ENCODE results near the gene MEGF9. TPM values are rescaled to one million over a fixed set of nuclear protein-coding genes. Genes with fewer than 3 reads are reported as not detected.

Gene MEGF9
- total RNA-seq, 1 donor from 2014 or later = 17.7 TPM

GRCh38 chr9:120730654-120731514 is 16.6 kb upstream of the MEGF9 start:
- FAIRE-seq = no peak
- H3K4me2 ChIP-seq (ENCODE audit: low read length) = peak overlapping the region; percentile 52
- DNase-seq (ENCODE audit: low read depth) = peak; percentile 99
- H3K27ac Mint-ChIP-seq (ENCODE audit: unreplicated experiment) = peak overlapping the region; percentile 49
- no peaks in the 10 kb centered on the region for H3K36me3 Mint-ChIP-seq (ENCODE audit: low read depth, unreplicated experiment)
- H3K27me3 Mint-ChIP-seq (ENCODE audit: low read depth, unreplicated experiment) = peaks cover 5% of the 10 kb centered on the region
- peaks cover 34% of the 10 kb centered on the region for H3K4me1 Mint-ChIP-seq (ENCODE audit: low read depth, unreplicated experiment)
- no peak overlapping the region for H3K9ac ChIP-seq (ENCODE audit: low read length)
- TF ChIP-seq CTCF (IDR thresholded peaks at IDR 0.05; ENCODE audit: insufficient read depth, low read depth, low read length) = no peak
- TF ChIP-seq EZH2 (IDR thresholded peaks at IDR 0.05; ENCODE audit: insufficient read depth, low read length) = no peak
- H3K79me2 ChIP-seq (ENCODE audit: insufficient read depth, low read length) = no peaks in the 10 kb centered on the region
- no peaks in the 10 kb centered on the region for H3K9me3 ChIP-seq (ENCODE audit: insufficient read depth, low read depth, low read length)
- no peak overlapping the region for H3K4me3 ChIP-seq (ENCODE audit: insufficient read depth, low read depth, low read length)
- H3K4me3 Mint-ChIP-seq (ENCODE audit: unreplicated experiment) = no peak overlapping the region
- H4K20me1 ChIP-seq (ENCODE audit: insufficient read depth, low read length) = peaks cover 3% of the 10 kb centered on the region
- no peaks in the 10 kb centered on the region for H3K36me3 ChIP-seq (ENCODE audit: insufficient read depth, low read length)
- H2AFZ ChIP-seq (ENCODE audit: low read depth, low read length) = no peak overlapping the region
- peaks cover 4% of the 10 kb centered on the region for H3K27me3 ChIP-seq (ENCODE audit: insufficient read depth, low read length)
- H3K27ac ChIP-seq (ENCODE audit: low read depth, low read length) = no peak overlapping the region
- H3K4me1 ChIP-seq (ENCODE audit: insufficient read depth, low read length) = peaks cover 13% of the 10 kb centered on the region
- H3K9me3 Mint-ChIP-seq (ENCODE audit: unreplicated experiment) = no peaks in the 10 kb centered on the region

DNA sequence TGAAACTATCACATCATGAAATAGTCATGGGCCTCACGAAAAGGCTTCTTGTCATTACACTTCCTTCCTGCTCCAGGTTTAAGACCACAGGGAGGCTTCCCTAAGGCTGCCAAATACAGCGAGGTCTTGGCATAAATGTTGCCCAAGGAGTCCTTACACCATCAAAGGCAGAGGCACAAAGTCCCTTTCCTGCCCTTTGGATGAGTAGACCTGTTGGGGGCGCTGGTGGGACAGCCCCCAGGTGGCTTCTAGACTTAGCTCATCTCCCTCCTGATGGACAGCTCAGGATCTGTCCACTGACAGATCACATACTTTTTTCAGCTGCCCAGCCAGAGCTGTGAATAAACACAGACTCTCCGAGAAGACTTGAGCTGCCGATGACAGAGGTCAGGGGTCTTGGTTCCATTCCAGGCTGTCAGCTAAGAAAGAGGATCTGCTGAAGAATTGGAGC is 15.5 kb upstream of the MEGF9 start:
- Histone ChIP-seq H3K4me1 (ENCODE audit: insufficient read depth, low read length) (peaks cover 13% of the 10 kb centered on the region), H3K9ac (ENCODE audit: low read length) (no peak overlapping the region), H3K4me3 (ENCODE audit: insufficient read depth, low read depth, low read length) (no peak overlapping the region), H3K9me3 (ENCODE audit: insufficient read depth, low read depth, low read length) (no peaks in the 10 kb centered on the region), H3K4me2 (ENCODE audit: low read length) (no peak overlapping the region), H3K79me2 (ENCODE audit: insufficient read depth, low read length) (no peaks in the 10 kb centered on the region), H2AFZ (ENCODE audit: low read depth, low read length) (no peak overlapping the region), H4K20me1 (ENCODE audit: insufficient read depth, low read length) (peaks cover 3% of the 10 kb centered on the region), H3K27ac (ENCODE audit: low read depth, low read length) (no peak overlapping the region), H3K36me3 (ENCODE audit: insufficient read depth, low read length) (no peaks in the 10 kb centered on the region), H3K27me3 (ENCODE audit: insufficient read depth, low read length) (peaks cover 4% of the 10 kb centered on the region)
- FAIRE-seq (no peak), DNase-seq (ENCODE audit: low read depth) (no peak)
- Mint-ChIP-seq H3K36me3 (ENCODE audit: low read depth, unreplicated experiment) (no peaks in the 10 kb centered on the region), H3K4me1 (ENCODE audit: low read depth, unreplicated experiment) (peaks cover 29% of the 10 kb centered on the region), H3K4me3 (ENCODE audit: unreplicated experiment) (no peak overlapping the region), H3K27ac (ENCODE audit: unreplicated experiment) (peak overlapping the region; percentile 92), H3K27me3 (ENCODE audit: low read depth, unreplicated experiment) (peaks cover 7% of the 10 kb centered on the region), H3K9me3 (ENCODE audit: unreplicated experiment) (no peaks in the 10 kb centered on the region)
- TF ChIP-seq CTCF (IDR thresholded peaks at IDR 0.05; ENCODE audit: insufficient read depth, low read depth, low read length) = no peak
- no peak for TF ChIP-seq EZH2 (IDR thresholded peaks at IDR 0.05; ENCODE audit: insufficient read depth, low read length)

GRCh38 chr9:120726484-120726883 is 12.2 kb upstream of the MEGF9 start:
- H3K4me1 ChIP-seq (ENCODE audit: insufficient read depth, low read length) = peaks cover 9% of the 10 kb centered on the region
- H3K4me2 ChIP-seq (ENCODE audit: low read length) = no peak overlapping the region
- no peak overlapping the region for H3K9ac ChIP-seq (ENCODE audit: low read length)
- no peaks in the 10 kb centered on the region for H3K27me3 ChIP-seq (ENCODE audit: insufficient read depth, low read length)
- H2AFZ ChIP-seq (ENCODE audit: low read depth, low read length) = no peak overlapping the region
- H3K36me3 Mint-ChIP-seq (ENCODE audit: low read depth, unreplicated experiment) = no peaks in the 10 kb centered on the region
- no peaks in the 10 kb centered on the region for H3K36me3 ChIP-seq (ENCODE audit: insufficient read depth, low read length)
- TF ChIP-seq CTCF (IDR thresholded peaks at IDR 0.05; ENCODE audit: insufficient read depth, low read depth, low read length) (no peak), EZH2 (IDR thresholded peaks at IDR 0.05; ENCODE audit: insufficient read depth, low read length) (no peak)
- H3K79me2 ChIP-seq (ENCODE audit: insufficient read depth, low read length) = no peaks in the 10 kb centered on the region
- no peak overlapping the region for H3K27ac ChIP-seq (ENCODE audit: low read depth, low read length)
- peaks cover 7% of the 10 kb centered on the region for H3K27me3 Mint-ChIP-seq (ENCODE audit: low read depth, unreplicated experiment)
- peaks cover 3% of the 10 kb centered on the region for H4K20me1 ChIP-seq (ENCODE audit: insufficient read depth, low read length)
- DNase-seq (ENCODE audit: low read depth) = no peak
- no peaks in the 10 kb centered on the region for H3K9me3 ChIP-seq (ENCODE audit: insufficient read depth, low read depth, low read length)
- H3K9me3 Mint-ChIP-seq (ENCODE audit: unreplicated experiment) = no peaks in the 10 kb centered on the region
- no peak for FAIRE-seq
- H3K4me3 Mint-ChIP-seq (ENCODE audit: unreplicated experiment) = no peak overlapping the region
- H3K4me3 ChIP-seq (ENCODE audit: insufficient read depth, low read depth, low read length) = no peak overlapping the region
- H3K27ac Mint-ChIP-seq (ENCODE audit: unreplicated experiment) = no peak overlapping the region
- peaks cover 18% of the 10 kb centered on the region for H3K4me1 Mint-ChIP-seq (ENCODE audit: low read depth, unreplicated experiment)

Measured in astrocyte (in vitro differentiated cells and primary cell).